GM23338 (cell line): ENCODE data around the gene MLC1. TPM values are rescaled to one million over a fixed set of nuclear protein-coding genes. Genes with fewer than 3 reads are reported as not detected.

Experiments used
- ATAC-seq: fragments of 200-7000 bp; cut with Tn5 transposase; 3 replicates; pipeline ENCODE4 v1.9.1; 2020
- DNase-seq: peaks from one replicate; pipeline ENCODE4 v3.0.0-alpha.2; 2015; ENCODE audit warnings: low spot score
- H2AFZ ChIP-seq: fragments of 200-600 bp; sonication (generic); 2 replicates; pipeline ENCODE4 v1.8.0; 2016; ENCODE audit warnings: antibody characterized with exemption, mild to moderate bottlenecking, moderate library complexity
- H3F3A ChIP-seq: fragments of 200-600 bp; sonication (generic); replicated peaks from 2 replicates; pipeline ENCODE4 v1.8.0; 2017; ENCODE audit warnings: antibody characterized with exemption, mixed run types, low read depth
- H3K27ac ChIP-seq: fragments of 200-600 bp; sonication (generic); 2 replicates; pipeline ENCODE4 v1.6.1; 2016; ENCODE audit warnings: low read depth
- H3K27me3 ChIP-seq: fragments of 200-600 bp; sonication (generic); 2 replicates; pipeline ENCODE4 v1.8.0; 2016; ENCODE audit warnings: mild to moderate bottlenecking, mixed run types, moderate library complexity; ENCODE audit not compliant: insufficient read depth
- H3K36me3 ChIP-seq: fragments of 200-600 bp; sonication (generic); 2 replicates; pipeline ENCODE4 v1.8.0; 2016; ENCODE audit warnings: mild to moderate bottlenecking; ENCODE audit not compliant: insufficient read depth
- H3K4me1 ChIP-seq: fragments of 200-600 bp; sonication (generic); 2 replicates; pipeline ENCODE4 v1.8.0; 2016; ENCODE audit warnings: mild to moderate bottlenecking, moderate library complexity; ENCODE audit not compliant: insufficient read depth
- H3K4me2 ChIP-seq: fragments of 200-600 bp; sonication (generic); 2 replicates; pipeline ENCODE4 v1.7.1; 2017; ENCODE audit warnings: mixed run types
- H3K4me3 ChIP-seq: fragments of 200-600 bp; sonication (generic); 2 replicates; pipeline ENCODE4 v1.6.1; 2016; ENCODE audit warnings: mixed run types
- H3K79me2 ChIP-seq: fragments of 200-600 bp; sonication (generic); replicated peaks from 2 replicates; pipeline ENCODE4 v1.8.0; 2017; ENCODE audit warnings: mild to moderate bottlenecking; ENCODE audit not compliant: insufficient read depth
- H3K9me2 ChIP-seq: fragments of 200-600 bp; sonication (generic); 2 replicates; pipeline ENCODE4 v1.8.0; 2017; ENCODE audit not compliant: insufficient read depth
- H4K20me1 ChIP-seq: fragments of 200-600 bp; sonication (generic); replicated peaks from 2 replicates; pipeline ENCODE4 v1.8.0; 2017; ENCODE audit warnings: mild to moderate bottlenecking; ENCODE audit not compliant: insufficient read depth
- H3K27ac Mint-ChIP-seq: 2 replicates; pipeline ENCODE4 v1.8.0; 2020; ENCODE audit warnings: inconsistent platforms, mild to moderate bottlenecking, moderate library complexity, mixed read lengths
- H3K27me3 Mint-ChIP-seq: 3 replicates; pipeline ENCODE4 v1.8.0; 2022; ENCODE audit warnings: low read depth, mild to moderate bottlenecking, moderate library complexity, mixed read lengths, inconsistent platforms; ENCODE audit not compliant: insufficient read depth, poor library complexity
- H3K36me3 Mint-ChIP-seq: 3 replicates; pipeline ENCODE4 v1.8.0; 2021; ENCODE audit warnings: low read depth, mild to moderate bottlenecking, inconsistent platforms, moderate library complexity, mixed read lengths
- H3K4me1 Mint-ChIP-seq: 3 replicates; pipeline ENCODE4 v1.8.0; 2020; ENCODE audit warnings: mild to moderate bottlenecking, inconsistent platforms, mixed read lengths
- H3K4me3 Mint-ChIP-seq: 3 replicates; pipeline ENCODE4 v1.8.0; 2021; ENCODE audit warnings: moderate library complexity, mild to moderate bottlenecking, inconsistent platforms, mixed read lengths
- H3K9me3 Mint-ChIP-seq: 3 replicates; pipeline ENCODE4 v1.8.0; 2020; ENCODE audit warnings: moderate library complexity, mild to moderate bottlenecking, inconsistent platforms, mixed read lengths
- CREB1 ChIP-seq: fragments of 250-450 bp; sonication (Bioruptor Pico); IDR thresholded peaks from 2 replicates; pipeline ENCODE4 v1.5.0; 2020; ENCODE audit warnings: low read depth, mild to moderate bottlenecking, moderate library complexity
- EZH2 ChIP-seq: fragments of 200-600 bp; sonication (generic); IDR thresholded peaks from one replicate; pipeline ENCODE4 v1.8.0; 2017; ENCODE audit warnings: antibody characterized with exemption, mild to moderate bottlenecking, low read depth; ENCODE audit not compliant: unreplicated experiment
- EZH2phosphoT487 ChIP-seq: fragments of 200-600 bp; sonication (generic); IDR thresholded peaks from one replicate; pipeline ENCODE4 v1.8.1; 2018; ENCODE audit warnings: antibody characterized with exemption; ENCODE audit not compliant: unreplicated experiment
- JUNB ChIP-seq: IDR thresholded peaks from one replicate; pipeline ENCODE4 v1.6.1; 2016; ENCODE audit warnings: antibody characterized with exemption; ENCODE audit not compliant: unreplicated experiment
- NANOG ChIP-seq: IDR thresholded peaks from 2 replicates; pipeline ENCODE4 v1.6.1; 2016; ENCODE audit warnings: antibody characterized with exemption, borderline replicate concordance
- POLR2AphosphoS5 ChIP-seq: IDR thresholded peaks from 2 replicates; pipeline ENCODE4 v1.6.1; 2016; ENCODE audit warnings: antibody characterized with exemption, low read depth
- REST ChIP-seq: IDR thresholded peaks from one replicate; pipeline ENCODE4 v1.6.1; 2018; ENCODE audit warnings: antibody characterized with exemption; ENCODE audit not compliant: unreplicated experiment
- STAT1 ChIP-seq: IDR thresholded peaks from one replicate; pipeline ENCODE4 v1.6.1; 2016; ENCODE audit warnings: antibody characterized with exemption; ENCODE audit not compliant: unreplicated experiment
- ZNF114 ChIP-seq: fragments of 250-450 bp; sonication (Bioruptor Pico); IDR thresholded peaks from 2 replicates; pipeline ENCODE4 v1.5.0; 2020; ENCODE audit warnings: mild to moderate bottlenecking, moderate library complexity
- ZNF331 ChIP-seq: fragments of 250-450 bp; sonication (Bioruptor Pico); IDR thresholded peaks from 2 replicates; pipeline ENCODE4 v1.5.0; 2020; ENCODE audit warnings: low read depth, mild to moderate bottlenecking, moderate library complexity
- ZNF462 ChIP-seq: fragments of 250-450 bp; sonication (Bioruptor Pico); IDR thresholded peaks from 2 replicates; pipeline ENCODE4 v1.5.0; 2020; ENCODE audit warnings: mild to moderate bottlenecking, moderate library complexity
- polyA plus RNA-seq: library from polyadenylated mRNA; unstranded; fragments of >200 nt; fragmentation: Nextera tagmentation; extraction: Ambion mirVana; gene quantifications from 2 replicates; pipeline ENCODE4 v1.2.1, GENCODE V29; 2016
- total RNA-seq: library from RNA; depleted of rRNA; stranded (reverse); fragments of >200 nt; shearing (Covaris generic); gene quantifications from 2 replicates; pipeline ENCODE4 v1.2.3, GENCODE V29; 2014
- TF ChIP-seq, protein P1 (sequence below), 2 experiments: fragments of 200-600 bp in 1 of 2; sonication (generic) in 1 of 2; conservative IDR thresholded peaks; 2 replicates each; pipeline versions ENCODE4 v1.5.1 to v1.6.1; 2016 to 2017; ENCODE audit warnings: antibody characterized with exemption in 2 of 2, low read depth in 2 of 2, mild to moderate bottlenecking in 2 of 2, moderate library complexity in 1 of 2
- TF ChIP-seq, protein P2 (sequence below): IDR thresholded peaks from 2 replicates; pipeline ENCODE4 v1.6.1; 2016; ENCODE audit warnings: antibody characterized with exemption

Gene MLC1
- total and polyA plus RNA-seq, 2 experiments from 2014 or later = not detected

- Mint-ChIP-seq H3K4me1 (peaks cover 6% of the 10 kb centered on the region; the same call in 2 of the 3 replicates), H3K27ac (no peak overlapping the region), H3K36me3 (no peaks in the 10 kb centered on the region), H3K27me3 (peaks cover 5% of the 10 kb centered on the region), H3K9me3 (peaks cover 10% of the 10 kb centered on the region; the same call in 2 of the 3 replicates), H3K4me3 (no peak overlapping the region)
- no peak for TF ChIP-seq ZNF462
- no peak for TF ChIP-seq JUNB
- no peak for TF ChIP-seq ZNF114 (CRISPR knock-in tag)
- no peak for TF ChIP-seq ZNF331
- no peak for TF ChIP-seq REST
- TF ChIP-seq, protein P1, sequence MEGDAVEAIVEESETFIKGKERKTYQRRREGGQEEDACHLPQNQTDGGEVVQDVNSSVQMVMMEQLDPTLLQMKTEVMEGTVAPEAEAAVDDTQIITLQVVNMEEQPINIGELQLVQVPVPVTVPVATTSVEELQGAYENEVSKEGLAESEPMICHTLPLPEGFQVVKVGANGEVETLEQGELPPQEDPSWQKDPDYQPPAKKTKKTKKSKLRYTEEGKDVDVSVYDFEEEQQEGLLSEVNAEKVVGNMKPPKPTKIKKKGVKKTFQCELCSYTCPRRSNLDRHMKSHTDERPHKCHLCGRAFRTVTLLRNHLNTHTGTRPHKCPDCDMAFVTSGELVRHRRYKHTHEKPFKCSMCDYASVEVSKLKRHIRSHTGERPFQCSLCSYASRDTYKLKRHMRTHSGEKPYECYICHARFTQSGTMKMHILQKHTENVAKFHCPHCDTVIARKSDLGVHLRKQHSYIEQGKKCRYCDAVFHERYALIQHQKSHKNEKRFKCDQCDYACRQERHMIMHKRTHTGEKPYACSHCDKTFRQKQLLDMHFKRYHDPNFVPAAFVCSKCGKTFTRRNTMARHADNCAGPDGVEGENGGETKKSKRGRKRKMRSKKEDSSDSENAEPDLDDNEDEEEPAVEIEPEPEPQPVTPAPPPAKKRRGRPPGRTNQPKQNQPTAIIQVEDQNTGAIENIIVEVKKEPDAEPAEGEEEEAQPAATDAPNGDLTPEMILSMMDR (conservative IDR thresholded peaks at IDR 0.05; ENCODE audit: low read depth in 2 of 2) = no peak
- no peak for TF ChIP-seq POLR2AphosphoS5
- no peak for TF ChIP-seq EZH2phosphoT487
- TF ChIP-seq STAT1 = no peak
- TF ChIP-seq NANOG = no peak
- no peak for TF ChIP-seq EZH2
- TF ChIP-seq CREB1 (CRISPR knock-in tag) = no peak
- TF ChIP-seq, protein P2, sequence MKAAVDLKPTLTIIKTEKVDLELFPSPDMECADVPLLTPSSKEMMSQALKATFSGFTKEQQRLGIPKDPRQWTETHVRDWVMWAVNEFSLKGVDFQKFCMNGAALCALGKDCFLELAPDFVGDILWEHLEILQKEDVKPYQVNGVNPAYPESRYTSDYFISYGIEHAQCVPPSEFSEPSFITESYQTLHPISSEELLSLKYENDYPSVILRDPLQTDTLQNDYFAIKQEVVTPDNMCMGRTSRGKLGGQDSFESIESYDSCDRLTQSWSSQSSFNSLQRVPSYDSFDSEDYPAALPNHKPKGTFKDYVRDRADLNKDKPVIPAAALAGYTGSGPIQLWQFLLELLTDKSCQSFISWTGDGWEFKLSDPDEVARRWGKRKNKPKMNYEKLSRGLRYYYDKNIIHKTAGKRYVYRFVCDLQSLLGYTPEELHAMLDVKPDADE = no peak
- no peak overlapping the region for H2AFZ ChIP-seq
- H3K4me2 ChIP-seq = no peak overlapping the region
- no peaks in the 10 kb centered on the region for H3F3A ChIP-seq
- no peak overlapping the region for H3K27ac ChIP-seq
- H3K79me2 ChIP-seq = no peaks in the 10 kb centered on the region
- H3K36me3 ChIP-seq = no peaks in the 10 kb centered on the region
- H3K9me2 ChIP-seq = no peaks in the 10 kb centered on the region
- no peak for ATAC-seq
- H3K27me3 ChIP-seq = no peaks in the 10 kb centered on the region
- no peaks in the 10 kb centered on the region for H3K4me1 ChIP-seq
- no peak overlapping the region for H3K4me3 ChIP-seq
- no peak for DNase-seq
- H4K20me1 ChIP-seq = no peaks in the 10 kb centered on the region
Observed at GRCh38 chr22:50123119-50123518, 37.9 kb upstream of the MLC1 start.
